Glomerular visceral epithelial cell (primary cell): ENCODE data around the gene AADACL3.
"Not testable (repeated sequence)": the region's sequence is repeated elsewhere in the genome, so short reads cannot be mapped to it uniquely, and the experiment has no call there.

Experiments used
- DNase-seq: peaks from one replicate; pipeline ENCODE4 v3.0.0-alpha.2; 2016; ENCODE audit errors: extremely low spot score

The AADACL3 gene, protein sequence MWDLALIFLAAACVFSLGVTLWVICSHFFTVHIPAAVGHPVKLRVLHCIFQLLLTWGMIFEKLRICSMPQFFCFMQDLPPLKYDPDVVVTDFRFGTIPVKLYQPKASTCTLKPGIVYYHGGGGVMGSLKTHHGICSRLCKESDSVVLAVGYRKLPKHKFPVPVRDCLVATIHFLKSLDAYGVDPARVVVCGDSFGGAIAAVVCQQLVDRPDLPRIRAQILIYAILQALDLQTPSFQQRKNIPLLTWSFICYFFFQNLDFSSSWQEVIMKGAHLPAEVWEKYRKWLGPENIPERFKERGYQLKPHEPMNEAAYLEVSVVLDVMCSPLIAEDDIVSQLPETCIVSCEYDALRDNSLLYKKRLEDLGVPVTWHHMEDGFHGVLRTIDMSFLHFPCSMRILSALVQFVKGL

GRCh38 chr1:12715896-12716437 lies at the start of gene AADACL3:
Gene AADACL3, plus strand, starts transcription at chr1:12716110. Its CDS starts 67 bp downstream, at chr1:12716177.
- no peak for DNase-seq

- no peak for DNase-seq
Observed at GRCh38 chr1:12666141-12666735, 49.7 kb upstream of the AADACL3 start.

- no peak for DNase-seq
Observed at GRCh38 chr1:12669529-12670068, 46.3 kb upstream of the AADACL3 start.

DNA sequence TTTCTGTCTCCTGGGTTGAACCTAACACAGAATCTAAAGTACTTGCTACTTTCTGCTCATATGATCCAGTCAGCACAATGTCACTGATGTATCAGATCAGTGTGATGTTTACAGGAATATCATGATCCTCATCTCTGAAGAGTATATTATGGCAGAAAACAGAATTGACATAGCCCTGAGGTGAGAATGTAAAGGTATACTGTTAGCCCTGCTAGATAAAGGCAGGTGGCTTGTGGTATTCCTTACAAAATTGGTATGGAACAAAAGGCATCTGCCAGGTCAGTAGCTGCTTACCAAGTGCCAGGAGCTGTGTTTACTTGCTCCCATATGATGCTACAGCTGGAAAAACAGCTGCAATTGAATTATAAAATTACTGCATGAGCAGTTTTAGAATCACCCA lies 41.6 kb upstream of the AADACL3 start:
- DNase-seq: no peak

DNA sequence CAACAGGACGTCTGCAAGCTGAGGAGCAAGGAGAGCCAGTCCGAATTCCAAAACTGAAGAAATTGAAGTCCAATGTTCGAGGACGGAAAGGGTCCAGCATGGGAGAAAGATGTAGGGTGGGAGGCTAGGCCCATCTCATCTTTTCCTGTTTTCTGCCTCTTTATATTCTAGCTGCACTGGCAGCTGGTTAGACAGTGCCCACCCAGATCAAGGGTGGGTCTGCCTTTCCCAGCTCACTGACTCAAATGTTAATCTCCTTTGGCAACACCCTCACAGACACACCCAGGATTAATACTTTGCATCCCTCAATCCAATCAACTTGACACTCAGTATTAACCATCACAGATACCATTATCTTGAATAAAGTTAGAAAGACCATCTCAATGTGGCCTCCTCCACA lies 39.8 kb upstream of the AADACL3 start:
- DNase-seq: not testable (repeated sequence)

DNA sequence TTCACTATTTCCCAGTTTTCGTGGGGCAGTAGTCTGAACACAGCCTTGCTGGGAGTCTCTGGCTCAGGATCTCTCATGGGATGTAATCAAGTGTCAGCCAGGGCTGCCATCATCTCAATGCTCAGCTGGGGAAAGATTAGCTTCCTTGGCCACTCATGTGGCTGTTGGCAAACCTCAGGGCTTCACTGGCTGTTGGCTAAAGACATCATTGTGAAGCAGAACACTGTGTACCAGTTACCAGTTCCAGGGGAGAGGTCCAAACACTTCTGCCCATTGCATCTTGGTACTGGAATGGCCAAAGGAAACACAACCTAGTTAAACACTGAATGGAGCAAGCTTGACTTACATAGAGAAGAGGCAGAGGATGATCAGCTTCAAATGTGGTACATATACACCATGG lies 38.3 kb upstream of the AADACL3 start:
- no peak for DNase-seq

DNA sequence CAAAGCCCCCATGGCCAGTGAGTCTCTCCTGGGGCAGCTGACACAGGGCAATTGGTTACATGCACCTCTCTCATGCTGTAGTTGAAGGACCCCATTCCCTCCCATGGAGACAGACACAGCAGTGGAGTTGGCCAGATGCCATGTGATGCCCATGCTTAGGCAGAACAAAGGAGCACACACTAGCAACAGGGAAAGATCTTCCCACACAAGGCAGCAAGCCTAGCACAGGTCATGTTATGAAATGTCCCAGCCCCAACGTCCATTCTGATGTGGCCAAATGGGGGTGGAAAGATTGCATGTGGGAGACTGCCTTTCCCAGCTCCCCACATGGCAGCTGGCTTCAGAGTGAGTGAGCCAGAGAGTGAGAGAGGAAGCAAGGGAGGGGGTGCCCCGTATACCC lies 37.6 kb upstream of the AADACL3 start:
- DNase-seq: no peak

DNA sequence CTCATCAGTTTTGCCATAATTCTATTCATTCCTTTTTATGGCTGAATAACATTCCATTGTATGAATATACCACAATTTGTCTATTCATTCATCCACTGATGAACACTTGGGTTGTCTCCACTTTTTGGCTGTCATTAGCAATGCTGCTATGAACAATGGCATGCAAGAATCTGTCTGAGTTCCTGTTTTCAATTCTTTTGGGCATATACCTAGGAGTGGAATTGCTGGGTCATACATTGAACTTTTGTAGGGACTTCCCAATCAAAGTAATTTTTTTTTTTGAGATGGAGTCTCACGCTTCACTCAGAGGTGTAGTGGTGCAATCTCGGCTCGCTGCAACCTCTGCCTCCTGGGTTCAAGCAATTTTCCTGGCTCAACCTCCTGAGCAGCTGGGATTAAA lies 37.1 kb upstream of the AADACL3 start:
- DNase-seq: no peak

DNA sequence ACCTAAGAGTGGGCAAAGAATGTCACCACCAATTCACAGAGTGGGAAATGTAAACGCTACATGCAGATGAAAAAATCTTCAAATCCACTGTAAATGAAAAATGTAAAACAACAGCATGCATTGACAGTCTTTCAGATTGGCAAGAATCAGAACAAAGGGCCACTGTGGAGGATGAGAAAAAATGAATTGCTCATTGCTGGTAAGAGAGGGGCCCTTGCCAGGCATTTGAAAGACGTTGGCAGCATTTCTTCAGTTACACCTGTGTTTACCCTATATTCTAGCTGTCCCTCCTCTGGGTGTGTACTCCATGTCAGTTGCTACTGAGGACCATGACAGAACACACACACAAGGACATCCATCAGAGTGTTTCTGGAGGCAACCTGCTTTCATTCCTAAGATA lies 25.8 kb upstream of the AADACL3 start:
- no peak for DNase-seq

DNA sequence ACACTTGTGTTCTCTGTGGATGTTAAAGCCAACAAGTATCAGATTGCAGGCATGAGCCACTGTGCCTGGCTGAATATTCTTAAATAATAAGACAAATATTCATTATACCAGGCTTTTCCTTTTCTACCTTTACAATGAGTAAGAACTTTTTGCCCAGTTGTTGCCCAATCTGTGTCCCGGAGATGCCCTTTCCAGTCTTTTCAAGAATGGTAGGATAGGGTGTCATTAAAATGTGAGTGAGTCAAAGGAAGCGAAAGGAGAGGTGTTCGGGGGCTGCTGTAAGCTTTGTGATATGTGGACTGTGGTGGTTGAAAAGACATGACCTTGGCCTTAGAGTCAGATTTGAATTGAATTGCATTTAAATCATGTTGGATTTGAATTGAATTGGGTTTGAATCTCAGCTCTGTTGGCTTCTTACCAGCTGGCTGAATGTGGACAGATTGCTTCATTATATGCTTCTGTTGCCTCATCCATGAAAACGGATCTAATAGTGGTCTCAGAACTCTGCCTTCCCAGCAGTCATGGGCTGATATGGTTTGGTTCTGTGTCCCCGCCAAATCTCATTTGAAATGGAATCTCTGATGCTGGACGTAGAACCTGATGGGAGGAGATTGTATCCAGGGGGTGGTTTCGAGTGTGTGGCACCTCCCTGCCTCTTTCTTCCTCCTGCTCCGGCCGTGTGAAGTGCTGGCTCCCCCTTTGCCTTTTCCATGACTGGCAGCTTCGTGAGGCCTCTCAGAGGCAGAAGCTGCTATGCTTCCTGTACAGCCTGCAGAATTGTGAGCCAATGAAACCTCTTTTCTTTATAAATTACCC lies 22.7 kb upstream of the AADACL3 start:
- DNase-seq: no peak

GRCh38 chr1:12696658-12697057 lies 19.3 kb upstream of the AADACL3 start:
- no peak for DNase-seq

GRCh38 chr1:12697397-12697796 lies 18.5 kb upstream of the AADACL3 start:
- DNase-seq: no peak

- DNase-seq: no peak
Observed at GRCh38 chr1:12703821-12704451, 12.0 kb upstream of the AADACL3 start.

DNA sequence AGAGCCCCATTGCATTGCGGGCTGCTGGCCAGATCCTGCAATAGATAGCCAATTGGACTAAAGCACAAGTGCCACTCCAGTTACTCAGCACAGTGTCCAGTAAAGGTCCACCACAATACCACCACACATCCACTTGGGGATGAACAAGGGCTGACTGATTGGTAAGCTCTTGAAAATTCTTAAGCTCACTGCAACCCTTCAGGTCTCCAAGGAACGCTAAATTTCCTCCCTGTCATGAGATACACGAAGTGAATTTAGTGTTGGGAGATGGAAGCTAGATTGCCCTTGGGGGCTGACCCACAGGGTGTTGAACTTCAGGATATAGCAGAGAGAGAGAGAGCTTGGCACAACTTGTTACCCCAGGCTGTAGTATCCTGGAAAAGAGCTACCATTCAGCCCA lies 9.8 kb upstream of the AADACL3 start:
- no peak for DNase-seq

GRCh38 chr1:12708396-12709090 lies 7.4 kb upstream of the AADACL3 start:
- no peak for DNase-seq

DNA sequence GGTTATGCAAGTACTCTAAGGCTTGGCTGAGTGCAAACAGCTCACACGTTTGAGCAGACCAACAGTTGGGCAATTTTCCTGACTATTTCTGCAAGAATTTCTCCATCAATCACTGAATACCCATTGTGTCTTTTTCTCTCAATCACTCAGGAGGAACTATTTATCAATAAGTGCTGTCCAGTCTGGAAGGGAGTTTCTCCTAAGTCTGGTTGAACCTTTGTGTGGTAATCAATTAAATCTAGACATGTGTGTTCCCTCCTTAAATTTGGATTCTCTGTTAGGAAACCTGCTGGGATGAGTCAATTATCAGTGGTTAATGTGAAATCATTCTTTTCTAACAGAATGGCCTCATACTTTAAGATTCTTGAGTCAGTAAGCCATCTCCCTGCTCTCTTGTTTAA lies 6.8 kb upstream of the AADACL3 start:
- DNase-seq: no peak

DNA sequence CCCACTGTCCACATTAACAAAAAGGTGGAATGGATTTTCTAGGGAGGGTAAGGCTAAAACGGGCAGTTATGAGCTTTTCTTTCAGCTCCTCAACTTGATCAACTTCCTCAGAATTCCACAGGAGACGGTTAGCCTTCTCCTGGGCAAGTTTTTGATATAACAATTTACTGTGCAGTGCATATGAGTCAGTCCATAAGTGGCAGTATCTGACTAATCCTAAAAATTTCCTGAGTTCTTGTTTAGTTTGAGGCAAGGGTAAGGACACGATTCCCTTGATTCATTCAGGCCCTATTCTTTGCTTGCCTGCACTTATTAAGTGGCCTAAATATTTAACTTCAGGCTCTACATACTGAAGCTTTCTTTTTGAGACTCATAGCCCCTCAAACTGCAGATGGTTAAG lies 6.2 kb upstream of the AADACL3 start:
- DNase-seq: no peak

GRCh38 chr1:12711536-12711935 lies 4.4 kb upstream of the AADACL3 start:
- DNase-seq: no peak

DNA sequence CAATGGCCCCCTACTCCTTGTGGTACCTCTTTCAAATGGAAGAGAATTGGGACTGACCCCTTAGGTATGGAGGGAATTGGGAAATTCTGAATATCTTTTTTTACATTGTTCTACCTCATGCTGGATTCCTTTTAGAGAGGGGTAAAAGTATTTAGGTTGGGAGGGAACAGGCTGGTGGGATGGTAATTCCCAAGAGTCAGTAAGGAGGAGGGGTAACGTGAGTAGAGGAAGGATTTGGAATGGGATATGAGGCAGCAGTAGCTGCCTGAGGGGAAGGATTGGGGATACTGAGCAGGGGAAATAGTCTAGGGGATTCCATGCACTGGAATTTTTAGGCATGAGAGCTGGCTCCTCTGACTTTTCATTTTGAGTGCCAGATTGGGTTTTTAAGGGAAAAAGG lies 3.8 kb upstream of the AADACL3 start:
- DNase-seq: no peak

- no peak for DNase-seq
Observed at GRCh38 chr1:12712929-12713328, 3.0 kb upstream of the AADACL3 start.

- not testable (repeated sequence) for DNase-seq
Observed at GRCh38 chr1:12713651-12714050, 2.3 kb upstream of the AADACL3 start.
